Activated CD8-positive, alpha-beta T cell treated with anti-CD3 and anti-CD28 coated beads for 36 hours (primary cell): ENCODE data around the gene KRI1. TPM values are rescaled to one million over a fixed set of nuclear protein-coding genes. Genes with fewer than 3 reads are reported as not detected.
"Not testable (repeated sequence)": the region's sequence is repeated elsewhere in the genome, so short reads cannot be mapped to it uniquely, and the experiment has no call there.

Source experiments
- ATAC-seq: fragments of 200-7000 bp; cut with Tn5 transposase; one replicate; pipeline ENCODE4 v1.10.0; 2021; ENCODE audit warnings: mild to moderate bottlenecking, moderate library complexity
- CTCF ChIA-PET: fragments of 350-600 bp; sonication (Branson Sonifier 250); formaldehyde crosslinking; loops from one replicate; lab custom pipeline; 2021; ENCODE audit warnings: antibody characterized with exemption; lab: Charles Lee
- POLR2A ChIA-PET: fragments of 350-600 bp; sonication (Branson Sonifier 250); formaldehyde crosslinking; loops from one replicate; lab custom pipeline; 2021; ENCODE audit warnings: antibody characterized with exemption; lab: Charles Lee
- DNase-seq: peaks from one replicate; pipeline ENCODE4 v3.0.0-alpha.2; 2020
- H3K27ac Mint-ChIP-seq: one replicate; pipeline ENCODE4 v1.8.0; 2021; ENCODE audit warnings: mild to moderate bottlenecking, mixed read lengths
- H3K27me3 Mint-ChIP-seq: one replicate; pipeline ENCODE4 v1.8.0; 2021; ENCODE audit warnings: mixed read lengths
- H3K36me3 Mint-ChIP-seq: one replicate; pipeline ENCODE4 v1.8.0; 2021; ENCODE audit warnings: low read depth, mixed read lengths
- H3K4me1 Mint-ChIP-seq: one replicate; pipeline ENCODE4 v1.8.0; 2021; ENCODE audit warnings: low read depth, mixed read lengths
- H3K4me3 Mint-ChIP-seq: one replicate; pipeline ENCODE4 v1.8.0; 2021; ENCODE audit warnings: mild to moderate bottlenecking, moderate library complexity, mixed read lengths
- H3K9me3 Mint-ChIP-seq: one replicate; pipeline ENCODE4 v1.8.0; 2021; ENCODE audit warnings: mixed read lengths
- intact Hi-C: fragments of 100-400 bp; cut with micrococcal nuclease; formaldehyde crosslinking; loops from one replicate; pipeline ENCODE4 v1.10.0; 2022
- total RNA-seq, 2 experiments: library from RNA; stranded (reverse); gene quantifications; one replicate each; pipeline ENCODE4 v1.2.3, GENCODE V29; 2021
- TF ChIP-seq, protein P1 (sequence below): fragments of 200-600 bp; IDR thresholded peaks from one replicate; pipeline ENCODE4 v1.8.0; 2022; ENCODE audit warnings: antibody characterized with exemption, mild to moderate bottlenecking

KRI1 gene
- total RNA-seq, 2 experiments from 2014 or later = 50.0 to 58.3 TPM

DNA sequence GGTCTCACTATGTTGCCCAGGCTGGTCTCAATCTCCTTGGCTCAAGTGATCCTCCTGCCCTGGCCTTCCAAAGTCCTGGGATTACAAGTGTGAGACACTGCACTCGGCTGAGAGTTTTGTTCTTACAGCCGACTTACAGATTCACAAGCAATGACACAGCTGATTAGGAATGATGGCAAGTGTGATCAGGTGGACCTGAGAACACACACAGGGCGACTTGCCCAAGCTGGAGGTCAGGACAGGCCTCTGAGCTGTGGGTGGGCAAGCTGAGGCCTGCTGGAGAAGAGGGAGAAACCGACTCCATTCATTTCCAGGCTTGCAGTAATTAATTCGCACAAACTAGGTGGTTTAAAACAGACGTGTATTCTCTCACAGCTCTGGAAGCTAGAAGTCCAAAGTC lies 30.2 kb downstream of the KRI1 start:
- POLR2A ChIA-PET = interaction anchor here (0.7 to 0.9 kb wide), 2 partner anchors 118 to 154 kb away, joined by 3 read pairs; no protein-coding TSS in a partner anchor

DNA sequence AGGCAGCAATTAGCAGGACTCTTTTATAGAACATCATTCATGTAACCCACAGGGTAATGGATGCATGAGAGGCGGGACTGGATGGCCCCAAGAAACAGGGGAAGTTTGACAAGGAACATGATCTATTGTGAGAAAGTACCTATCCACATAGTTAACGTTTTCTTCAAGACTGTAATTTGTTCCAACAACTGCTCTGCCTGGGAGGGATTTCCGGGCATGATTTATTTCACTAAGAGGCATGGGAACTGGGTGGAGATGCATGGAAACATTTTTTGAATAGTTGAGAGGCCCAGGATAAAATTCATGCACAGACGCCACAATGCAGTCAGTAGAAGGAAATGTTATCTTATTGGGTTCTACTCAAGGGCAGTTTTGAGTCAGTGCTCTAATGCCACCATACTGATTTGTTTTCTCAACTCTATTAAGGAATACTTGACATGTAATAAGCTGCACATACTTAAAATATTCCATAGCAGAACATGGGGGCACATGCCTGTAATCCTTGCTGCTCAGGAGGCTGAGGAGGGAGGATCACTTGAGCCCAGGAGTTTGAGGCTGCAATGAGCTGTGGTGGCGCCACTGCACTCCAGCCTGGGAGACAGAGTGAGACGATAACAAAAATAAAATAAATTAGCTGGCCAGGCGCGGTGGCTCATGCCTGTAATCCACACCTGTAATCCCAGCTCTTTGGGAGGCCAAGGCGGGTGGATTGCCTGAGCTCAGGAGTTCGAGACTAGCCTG lies 32.0 kb downstream of the KRI1 start:
- CTCF ChIA-PET = interaction anchor here (1.6 to 2.0 kb wide), 2 partner anchors 19 to 165 kb away, joined by 3 to 4 read pairs; no protein-coding TSS in a partner anchor
- no peak for DNase-seq
- no peaks in the 10 kb centered on the region for H3K4me1 Mint-ChIP-seq

More for the DNA sequence above, 30.2 kb downstream of the KRI1 start:
- CTCF ChIA-PET = interaction anchor here (0.7 to 1.5 kb wide), 4 partner anchors 43 to 164 kb away, joined by 3 to 5 read pairs (median 3); no protein-coding TSS in a partner anchor
- no peak overlapping the region for H3K27ac Mint-ChIP-seq
- no peaks in the 10 kb centered on the region for H3K36me3 Mint-ChIP-seq
- intact Hi-C loops = no loop called here
- peaks cover 17% of the 10 kb centered on the region for H3K27me3 Mint-ChIP-seq
- DNase-seq (no peak), ATAC-seq (no peak)
- no peak overlapping the region for H3K4me3 Mint-ChIP-seq
- H3K4me1 Mint-ChIP-seq = no peaks in the 10 kb centered on the region
- H3K9me3 Mint-ChIP-seq = peaks cover 3% of the 10 kb centered on the region
- TF ChIP-seq, protein P1, sequence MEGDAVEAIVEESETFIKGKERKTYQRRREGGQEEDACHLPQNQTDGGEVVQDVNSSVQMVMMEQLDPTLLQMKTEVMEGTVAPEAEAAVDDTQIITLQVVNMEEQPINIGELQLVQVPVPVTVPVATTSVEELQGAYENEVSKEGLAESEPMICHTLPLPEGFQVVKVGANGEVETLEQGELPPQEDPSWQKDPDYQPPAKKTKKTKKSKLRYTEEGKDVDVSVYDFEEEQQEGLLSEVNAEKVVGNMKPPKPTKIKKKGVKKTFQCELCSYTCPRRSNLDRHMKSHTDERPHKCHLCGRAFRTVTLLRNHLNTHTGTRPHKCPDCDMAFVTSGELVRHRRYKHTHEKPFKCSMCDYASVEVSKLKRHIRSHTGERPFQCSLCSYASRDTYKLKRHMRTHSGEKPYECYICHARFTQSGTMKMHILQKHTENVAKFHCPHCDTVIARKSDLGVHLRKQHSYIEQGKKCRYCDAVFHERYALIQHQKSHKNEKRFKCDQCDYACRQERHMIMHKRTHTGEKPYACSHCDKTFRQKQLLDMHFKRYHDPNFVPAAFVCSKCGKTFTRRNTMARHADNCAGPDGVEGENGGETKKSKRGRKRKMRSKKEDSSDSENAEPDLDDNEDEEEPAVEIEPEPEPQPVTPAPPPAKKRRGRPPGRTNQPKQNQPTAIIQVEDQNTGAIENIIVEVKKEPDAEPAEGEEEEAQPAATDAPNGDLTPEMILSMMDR = no peak

DNA sequence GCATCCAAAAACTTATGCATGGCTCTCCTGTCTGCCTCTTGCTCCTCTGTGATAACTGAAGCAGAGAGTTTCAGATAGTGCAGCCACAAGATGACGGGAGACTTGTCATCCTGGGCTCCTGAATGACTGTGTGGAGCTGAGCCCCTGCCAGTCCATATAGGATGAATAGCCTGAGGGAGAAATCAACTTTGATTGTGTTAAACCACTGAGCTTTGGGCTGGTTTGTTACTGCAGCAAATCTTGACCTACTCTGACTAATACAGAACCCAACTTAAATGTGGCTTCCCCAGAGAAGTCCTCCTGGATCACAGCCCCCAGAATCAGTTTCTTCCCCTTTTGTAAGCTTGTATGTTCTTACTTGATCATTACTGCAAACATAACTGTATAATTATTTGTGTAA lies 33.4 kb downstream of the KRI1 start:
- H3K9me3 Mint-ChIP-seq = peaks cover 3% of the 10 kb centered on the region
- TF ChIP-seq, protein P1 = no peak
- no peaks in the 10 kb centered on the region for H3K4me1 Mint-ChIP-seq
- no peak for DNase-seq
- H3K27me3 Mint-ChIP-seq = no peaks in the 10 kb centered on the region
- POLR2A ChIA-PET = no interaction called here
- H3K36me3 Mint-ChIP-seq = no peaks in the 10 kb centered on the region
- intact Hi-C loops = no loop called here
- no peak overlapping the region for H3K27ac Mint-ChIP-seq
- no peak for ATAC-seq
- H3K4me3 Mint-ChIP-seq = no peak overlapping the region
- CTCF ChIA-PET = interaction anchor here (1.2 to 1.4 kb wide), 2 partner anchors 9 to 23 kb away, joined by 3 to 4 read pairs; no protein-coding TSS in a partner anchor

More for the DNA sequence above, 32.0 kb downstream of the KRI1 start:
- intact Hi-C loops = no loop called here
- H3K36me3 Mint-ChIP-seq = no peaks in the 10 kb centered on the region
- TF ChIP-seq, protein P1 = no peak
- H3K9me3 Mint-ChIP-seq = peaks cover 3% of the 10 kb centered on the region
- POLR2A ChIA-PET = interaction anchor here (1.1 kb wide), 1 partner anchor 8 kb away, joined by 5 read pairs; no protein-coding TSS in a partner anchor
- no peak overlapping the region for H3K4me3 Mint-ChIP-seq
- no peak overlapping the region for H3K27ac Mint-ChIP-seq
- ATAC-seq = no peak
- H3K27me3 Mint-ChIP-seq = peaks cover 6% of the 10 kb centered on the region

DNA sequence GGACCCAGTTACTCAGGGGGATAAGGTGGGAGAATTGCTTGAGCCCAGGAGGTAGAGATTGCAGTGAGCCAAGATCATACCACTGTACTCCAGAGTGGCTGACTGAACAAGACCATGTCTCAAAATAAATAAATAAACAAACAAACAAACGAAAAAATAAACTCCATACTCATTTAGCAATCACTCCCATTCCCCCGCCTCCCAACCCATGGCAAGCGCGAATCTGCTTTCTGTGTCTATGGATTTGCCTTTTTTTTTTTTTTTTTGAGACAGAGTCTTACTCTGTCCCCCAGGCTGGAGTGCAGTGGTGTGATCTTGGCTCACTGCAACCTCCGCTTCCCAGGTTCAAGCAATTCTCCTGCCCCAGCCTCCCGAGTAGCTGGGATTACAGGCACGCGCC lies 38.9 kb downstream of the KRI1 start:
- POLR2A ChIA-PET, H3K36me3 Mint-ChIP-seq, DNase-seq, ATAC-seq, H3K4me1 Mint-ChIP-seq, intact Hi-C loops, H3K9me3 Mint-ChIP-seq, CTCF ChIA-PET, H3K4me3 Mint-ChIP-seq, H3K27me3 Mint-ChIP-seq, H3K27ac Mint-ChIP-seq: not testable (repeated sequence)

DNA sequence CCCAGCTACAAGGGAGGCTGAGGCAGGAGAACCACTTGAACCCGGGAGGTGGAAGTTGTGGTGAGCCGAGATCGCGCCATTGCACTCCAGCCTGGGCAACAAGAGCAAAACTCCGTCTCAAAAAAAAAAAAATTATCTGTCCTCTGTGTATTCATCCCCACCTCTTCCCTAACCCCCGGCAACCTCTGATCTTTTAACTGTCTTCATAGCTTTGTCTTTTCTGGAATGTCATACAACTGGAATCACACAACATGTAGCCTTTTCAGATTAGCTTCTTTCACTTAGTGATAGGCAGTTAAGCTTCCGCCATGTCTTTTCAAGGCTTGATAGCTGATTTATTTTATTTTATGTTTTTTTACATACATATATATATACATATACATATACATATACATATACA lies 40.2 kb downstream of the KRI1 start:
- TF ChIP-seq, protein P1 = no peak
- no peaks in the 10 kb centered on the region for H3K36me3 Mint-ChIP-seq

More for the DNA sequence above, 40.2 kb downstream of the KRI1 start:
- Mint-ChIP-seq H3K27ac (no peak overlapping the region), H3K27me3 (no peaks in the 10 kb centered on the region), H3K4me1 (no peaks in the 10 kb centered on the region), H3K9me3 (no peaks in the 10 kb centered on the region), H3K4me3 (no peak overlapping the region)
- ATAC-seq = no peak
- intact Hi-C loops = no loop called here
- DNase-seq = no peak
- CTCF ChIA-PET = interaction anchor here (1.0 to 3.0 kb wide), 2 partner anchors 14 to 56 kb away, joined by 4 to 7 read pairs; no protein-coding TSS in a partner anchor
- POLR2A ChIA-PET = interaction anchor here (1.0 kb wide), 1 partner anchor 9 kb away, joined by 5 read pairs; no protein-coding TSS in a partner anchor
